T follicular helper cell (primary cell): ENCODE data around the gene PKD1L1.

Experiments used
- DNase-seq: peaks from one replicate; pipeline ENCODE4 v3.0.0-alpha.2; 2020; ENCODE audit warnings: low read depth

The PKD1L1 gene

DNA sequence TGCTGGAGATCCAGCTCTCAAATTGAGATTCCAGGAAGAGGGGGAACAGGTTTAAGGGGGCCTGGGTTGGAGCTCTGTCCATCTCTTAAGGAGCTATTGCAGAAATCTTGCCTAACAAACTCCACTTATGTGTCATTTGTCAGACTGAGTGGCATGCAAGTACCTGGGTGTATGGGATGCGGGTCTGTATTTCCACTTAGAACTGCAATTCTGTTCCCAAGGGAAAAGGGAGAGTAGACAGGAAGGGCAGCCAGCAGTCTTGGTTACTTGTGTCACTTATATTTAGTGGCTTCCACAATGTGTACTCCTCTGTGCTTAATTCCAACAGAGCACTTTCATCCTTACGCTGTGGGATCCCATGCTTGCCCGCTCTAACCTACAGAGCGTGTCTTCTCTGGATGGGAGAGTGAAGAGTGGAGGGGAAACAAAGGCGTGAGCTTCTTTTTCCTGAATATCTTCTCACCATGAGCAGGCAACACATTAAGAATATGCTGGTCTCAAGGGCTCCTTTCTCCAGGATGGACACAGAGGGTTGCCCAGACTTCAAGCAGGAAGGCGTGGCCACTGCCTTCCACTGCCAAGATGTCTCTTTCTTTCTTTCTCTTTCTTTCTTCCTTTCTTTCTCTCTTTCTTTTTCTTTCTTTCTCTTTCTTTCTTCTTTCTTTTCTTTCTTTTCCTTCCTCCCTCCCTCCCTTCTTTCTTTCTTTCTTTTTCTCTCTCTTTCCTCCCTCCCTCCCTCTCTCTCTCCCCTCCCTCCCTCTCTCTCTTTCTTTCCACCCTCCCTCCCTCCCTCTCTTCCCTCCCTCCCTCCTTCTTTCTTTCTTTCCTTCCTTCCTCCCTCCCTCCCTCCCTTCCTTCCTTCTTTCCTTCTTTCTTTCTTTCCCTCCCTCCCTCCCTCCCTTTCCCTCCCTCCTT lies 212.6 kb downstream of the PKD1L1 start:
- DNase-seq: no peak

DNA sequence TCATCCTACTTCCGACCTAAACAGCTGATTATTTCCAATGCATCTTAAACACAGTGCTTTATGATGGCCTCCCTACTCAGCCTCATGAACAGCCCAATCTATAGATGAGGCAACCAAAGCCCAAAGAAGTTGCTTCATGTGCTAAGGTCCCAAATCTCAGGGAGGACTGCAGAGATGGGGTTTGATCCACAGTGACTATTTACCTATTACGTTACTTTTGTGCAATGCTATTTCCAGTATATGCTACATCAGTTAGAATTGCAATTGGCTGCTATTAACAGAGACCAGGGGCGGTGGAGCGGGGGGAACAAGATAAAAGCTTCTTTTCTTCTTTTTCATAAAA lies 213.3 kb downstream of the PKD1L1 start:
- no peak for DNase-seq

GRCh38 chr7:47734287-47734948 lies 213.8 kb downstream of the PKD1L1 start:
- DNase-seq: no peak

DNA sequence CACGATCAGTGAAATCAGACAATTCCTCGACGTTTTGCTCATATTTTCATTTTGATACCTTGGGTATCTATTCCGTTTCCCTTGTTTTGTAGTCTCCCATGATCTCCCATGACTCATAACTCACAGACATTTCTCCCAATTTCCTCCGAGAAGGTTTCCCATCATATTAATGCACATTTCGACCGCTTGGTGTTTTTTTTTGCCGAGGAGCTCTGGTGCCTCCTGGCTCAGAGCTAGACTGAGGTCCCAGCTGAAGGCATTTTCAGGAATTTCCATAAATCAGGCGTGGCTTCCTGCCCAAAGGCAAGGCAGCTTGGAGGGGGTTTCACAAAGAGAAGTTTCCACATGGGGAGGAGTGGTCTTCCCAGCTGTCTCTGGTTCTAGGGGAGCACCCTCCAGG lies 218.1 kb downstream of the PKD1L1 start:
- DNase-seq: no peak

DNA sequence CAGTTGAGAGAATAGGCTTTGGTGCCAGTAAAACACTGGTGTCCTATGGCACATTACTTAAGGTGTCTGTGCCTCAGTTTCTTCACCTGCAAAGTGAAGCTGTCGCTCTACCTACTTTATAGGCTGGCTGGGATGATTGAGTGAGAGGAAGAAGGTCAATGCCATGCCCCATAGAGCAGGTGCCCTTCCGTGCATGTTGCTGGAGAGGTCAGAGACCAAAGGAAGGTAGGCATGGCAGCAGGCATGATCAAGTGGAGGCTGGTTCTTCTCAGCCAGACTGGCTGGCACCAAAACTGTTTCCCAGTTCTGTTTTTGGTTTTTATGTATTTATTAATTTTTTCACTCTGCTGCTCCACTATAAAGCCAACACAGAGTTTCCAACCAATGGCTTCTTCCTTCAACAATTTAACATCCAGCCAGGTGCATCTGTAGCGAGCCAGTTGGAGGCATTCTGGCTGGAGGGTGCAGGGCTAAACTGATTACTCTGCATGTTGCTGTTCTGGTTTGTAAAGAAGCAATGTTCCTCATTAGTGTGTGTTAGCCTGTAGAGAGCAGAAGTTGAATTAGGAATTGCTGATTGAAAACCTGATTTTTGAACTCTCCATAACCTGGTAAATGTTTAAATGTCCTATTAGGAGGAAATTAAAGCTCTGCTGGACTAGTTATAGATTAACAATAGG lies 222.1 kb downstream of the PKD1L1 start:
- DNase-seq: no peak

DNA sequence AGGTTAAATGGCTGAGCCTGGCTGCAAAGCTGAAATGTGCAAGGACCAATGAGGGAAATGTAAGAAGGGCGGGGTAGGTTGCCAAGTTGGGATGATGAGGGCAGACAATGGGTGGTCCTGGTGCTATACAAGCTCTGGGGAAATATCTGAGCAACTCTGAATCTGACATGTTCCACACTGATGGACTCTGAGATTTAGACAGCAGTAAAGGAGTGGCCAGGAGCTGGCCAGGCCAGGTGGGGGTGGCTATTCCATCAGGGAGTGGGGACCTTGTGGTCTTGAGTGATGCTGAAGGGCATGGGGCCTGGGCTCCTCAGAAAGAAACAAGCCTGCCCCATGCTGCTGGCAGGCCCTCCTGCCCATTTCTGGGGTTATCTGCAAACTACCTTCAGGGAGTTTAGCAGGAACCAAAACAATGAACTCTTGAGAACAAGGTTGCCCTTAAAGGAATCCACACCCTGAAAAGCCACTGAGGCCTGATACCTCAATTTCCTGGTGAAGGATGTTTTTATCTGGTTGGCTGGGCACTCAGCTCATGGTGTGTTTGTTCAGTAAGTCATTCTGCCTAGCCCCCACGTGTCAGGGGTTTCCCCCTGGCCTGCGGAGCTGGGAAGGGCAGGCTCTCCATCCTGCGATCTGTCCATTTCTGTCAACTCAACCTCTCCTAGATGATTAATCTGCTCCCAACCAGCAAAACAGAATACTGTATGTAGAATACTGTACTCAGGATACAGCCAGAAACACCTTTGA lies 223.1 kb downstream of the PKD1L1 start:
- DNase-seq: no peak
